H9 (cell line): ENCODE data around the gene HOMER1. TPM values are rescaled to one million over a fixed set of nuclear protein-coding genes. Genes with fewer than 3 reads are reported as not detected.
A peak's percentile ranks its signal among the peaks of the same experiment; 100 is the strongest.

ENCODE experiments used
- DNase-seq: peaks from one replicate; pipeline ENCODE4 v3.0.0-alpha.2; 2017
- H2AFZ ChIP-seq: one replicate; pipeline ENCODE4 v1.6.1; 2013; ENCODE audit warnings: mild to moderate bottlenecking, low read length, control low read depth, moderate library complexity
- H2AK5ac ChIP-seq: 2 replicates; pipeline ENCODE4 v1.6.1; 2013; ENCODE audit warnings: low read length, control low read depth, mixed read lengths; ENCODE audit not compliant: insufficient read length
- H2BK120ac ChIP-seq: one replicate; pipeline ENCODE4 v1.6.1; 2013; ENCODE audit warnings: low read depth, mild to moderate bottlenecking, low read length, control low read depth, inconsistent platforms; ENCODE audit not compliant: poor library complexity, severe bottlenecking
- H2BK12ac ChIP-seq: 2 replicates; pipeline ENCODE4 v1.6.1; 2013; ENCODE audit warnings: low read length, control low read depth, mixed read lengths, low read depth; ENCODE audit not compliant: insufficient read length
- H2BK15ac ChIP-seq: 2 replicates; pipeline ENCODE4 v1.6.1; 2013; ENCODE audit warnings: low read depth, low read length, control low read depth
- H2BK20ac ChIP-seq: one replicate; pipeline ENCODE4 v1.6.1; 2013; ENCODE audit warnings: low read depth, mild to moderate bottlenecking, low read length, control low read depth, inconsistent platforms; ENCODE audit not compliant: poor library complexity, severe bottlenecking
- H2BK5ac ChIP-seq: 2 replicates; pipeline ENCODE4 v1.6.1; 2013; ENCODE audit warnings: low read length, control low read depth, mixed read lengths; ENCODE audit not compliant: insufficient read length
- H3K14ac ChIP-seq: 2 replicates; pipeline ENCODE4 v1.6.1; 2013; ENCODE audit warnings: low read length, control low read depth; ENCODE audit not compliant: insufficient read depth
- H3K18ac ChIP-seq: 2 replicates; pipeline ENCODE4 v1.6.1; 2013; ENCODE audit warnings: low read depth, mild to moderate bottlenecking, mixed read lengths, low read length, control low read depth; ENCODE audit not compliant: insufficient read length
- H3K23ac ChIP-seq: 2 replicates; pipeline ENCODE4 v1.6.1; 2013; ENCODE audit warnings: low read length, control low read depth, mixed read lengths, low read depth; ENCODE audit not compliant: insufficient read length
- H3K23me2 ChIP-seq: 2 replicates; pipeline ENCODE4 v1.6.1; 2013; ENCODE audit warnings: low read depth, mild to moderate bottlenecking, mixed read lengths, low read length, control low read depth; ENCODE audit not compliant: insufficient read length, poor library complexity, severe bottlenecking
- H3K27ac ChIP-seq: 2 replicates; pipeline ENCODE4 v1.5.1; 2013; ENCODE audit warnings: low read length, control low read depth, mixed read lengths, low read depth; ENCODE audit not compliant: insufficient read length
- H3K27me3 ChIP-seq: 2 replicates; pipeline ENCODE4 v1.6.1; 2013; ENCODE audit warnings: low read length, control low read depth, inconsistent platforms; ENCODE audit not compliant: insufficient read depth
- H3K4ac ChIP-seq: 2 replicates; pipeline ENCODE4 v1.6.1; 2013; ENCODE audit warnings: low read depth, mild to moderate bottlenecking, control low read depth, inconsistent platforms, low read length, moderate library complexity
- H3K4me1 ChIP-seq: 2 replicates; pipeline ENCODE4 v1.6.1; 2013; ENCODE audit warnings: low read length, control low read depth, inconsistent platforms; ENCODE audit not compliant: insufficient read depth
- H3K4me2 ChIP-seq: 2 replicates; pipeline ENCODE4 v1.6.1; 2013; ENCODE audit warnings: low read length, control low read depth, mixed read lengths; ENCODE audit not compliant: insufficient read length, insufficient read depth
- H3K56ac ChIP-seq: 2 replicates; pipeline ENCODE4 v1.6.1; 2013; ENCODE audit warnings: low read depth, mild to moderate bottlenecking, mixed read lengths, low read length, control low read depth; ENCODE audit not compliant: insufficient read length
- H3K79me1 ChIP-seq: 2 replicates; pipeline ENCODE4 v1.6.1; 2013; ENCODE audit warnings: low read depth, mild to moderate bottlenecking, moderate library complexity, low read length, control low read depth, inconsistent platforms; ENCODE audit not compliant: insufficient read depth, poor library complexity, severe bottlenecking
- H3K79me2 ChIP-seq: 2 replicates; pipeline ENCODE4 v1.6.1; 2013; ENCODE audit warnings: low read length, control low read depth, inconsistent platforms; ENCODE audit not compliant: insufficient read depth
- H3K9ac ChIP-seq: 2 replicates; pipeline ENCODE4 v1.6.1; 2013; ENCODE audit warnings: low read length, control low read depth, mixed read lengths; ENCODE audit not compliant: insufficient read length; ENCODE audit errors: extremely low read depth
- H3K9me3 ChIP-seq: one replicate; pipeline ENCODE4 v1.6.1; 2013; ENCODE audit warnings: low read depth, low read length, inconsistent platforms; ENCODE audit not compliant: control insufficient read depth
- H3T11ph ChIP-seq: one replicate; pipeline ENCODE4 v1.6.1; 2013; ENCODE audit warnings: mild to moderate bottlenecking, low read length, control low read depth, inconsistent platforms
- H4K20me1 ChIP-seq: one replicate; pipeline ENCODE4 v1.6.1; 2013; ENCODE audit not compliant: control insufficient read depth, insufficient read length, insufficient read depth
- H4K5ac ChIP-seq: 2 replicates; pipeline ENCODE4 v1.6.1; 2013; ENCODE audit warnings: low read depth, mild to moderate bottlenecking, mixed read lengths, low read length, control low read depth; ENCODE audit not compliant: insufficient read length
- H4K8ac ChIP-seq: replicated peaks from 2 replicates; pipeline ENCODE4 v1.6.1; 2013; ENCODE audit warnings: low read length, control low read depth, mixed read lengths, low read depth; ENCODE audit not compliant: insufficient read length
- H4K91ac ChIP-seq: 2 replicates; pipeline ENCODE4 v1.6.1; 2013; ENCODE audit warnings: low read depth, mild to moderate bottlenecking, moderate library complexity, mixed read lengths, low read length, control low read depth; ENCODE audit not compliant: insufficient read length
- H3K27ac Mint-ChIP-seq, 3 experiments: 2 replicates in 2 of 3; 3 replicates in 1 of 3; pipeline ENCODE4 v1.8.0; 2020 to 2021; ENCODE audit warnings: mixed read lengths in 3 of 3, mild to moderate bottlenecking in 1 of 3, moderate library complexity in 1 of 3
- H3K27me3 Mint-ChIP-seq: 2 replicates; pipeline ENCODE4 v1.8.0; 2021; ENCODE audit warnings: low read depth, mild to moderate bottlenecking, moderate library complexity, mixed read lengths
- H3K36me3 Mint-ChIP-seq, 3 experiments: 2 replicates in 2 of 3; 3 replicates in 1 of 3; pipeline ENCODE4 v1.8.0; 2020 to 2021; ENCODE audit warnings: low read depth in 3 of 3, mixed read lengths in 3 of 3; ENCODE audit not compliant: insufficient read depth in 1 of 3
- H3K4me1 Mint-ChIP-seq, 2 experiments: 2 replicates each; pipeline ENCODE4 v1.8.0; 2020; ENCODE audit warnings: mixed read lengths in 2 of 2
- H3K4me3 Mint-ChIP-seq, 2 experiments: 2 replicates in 1 of 2; 3 replicates in 1 of 2; pipeline ENCODE4 v1.8.0; 2020 to 2021; ENCODE audit warnings: mild to moderate bottlenecking in 2 of 2, mixed read lengths in 2 of 2, moderate library complexity in 1 of 2
- H3K9me3 Mint-ChIP-seq, 2 experiments: 2 replicates in 1 of 2; 3 replicates in 1 of 2; pipeline ENCODE4 v1.8.0; 2020; ENCODE audit warnings: mild to moderate bottlenecking in 2 of 2, mixed read lengths in 2 of 2, moderate library complexity in 1 of 2
- CTCF ChIP-seq: fragments of 200-600 bp; sonication (generic); conservative IDR thresholded peaks from 3 replicates; pipeline ENCODE4 v1.8.0; 2021; ENCODE audit warnings: antibody characterized with exemption, mild to moderate bottlenecking
- total RNA-seq: library from RNA; stranded (reverse); gene quantifications from 2 replicates; pipeline ENCODE4 v1.2.1, GENCODE V29; 2021

Gene HOMER1
- total RNA-seq, 1 experiment from 2014 or later = 39.5 TPM

- Histone ChIP-seq H2BK120ac (no peak overlapping the region), H4K91ac (no peak overlapping the region), H2BK20ac (no peak overlapping the region), H3K23me2 (no peaks in the 10 kb centered on the region), H3K9me3 (no peaks in the 10 kb centered on the region), H4K8ac (no peak overlapping the region), H3K56ac (no peak overlapping the region), H3K4me1 (peaks cover 7% of the 10 kb centered on the region; the same call in 1 of the 2 replicates), H3K23ac (no peak overlapping the region), H3K9ac (no peak overlapping the region), H2BK12ac (no peak overlapping the region), H2AK5ac (no peak overlapping the region), H3K4me2 (no peak overlapping the region), H3K79me2 (peaks cover 8% of the 10 kb centered on the region; the same call in 1 of the 2 replicates), H2BK15ac (no peak overlapping the region), H2BK5ac (no peak overlapping the region), H3K4ac (no peak overlapping the region), H3T11ph (no peak overlapping the region), H3K27ac (no peak overlapping the region), H3K18ac (no peak overlapping the region), H4K20me1 (no peaks in the 10 kb centered on the region), H2AFZ (no peak overlapping the region), H3K79me1 (no peaks in the 10 kb centered on the region), H4K5ac (no peak overlapping the region), H3K14ac (no peak overlapping the region), H3K27me3 (no peaks in the 10 kb centered on the region)
- Mint-ChIP-seq H3K9me3 (no peaks in the 10 kb centered on the region), H3K36me3 (peaks cover 0 to 4% (median 0%) of the 10 kb centered on the region in 3 experiments; a peak in 1 of 7 replicates), H3K4me1 (peaks cover 33 to 38% of the 10 kb centered on the region in 2 experiments), H3K27me3 (no peaks in the 10 kb centered on the region), H3K27ac (0 out of 7 replicates have a peak overlapping the region, but pooled peaks of 1 of the 3 experiments have one; percentile 28), H3K4me3 (no peak overlapping the region)
- no peak for DNase-seq
- no peak for TF ChIP-seq CTCF
Observed at GRCh38 chr5:79491690-79492317, 22.1 kb downstream of the HOMER1 start.
